ENCODE measurements around the gene DHX16.
"Not testable (repeated sequence)": the region's sequence is repeated elsewhere in the genome, so short reads cannot be mapped to it uniquely, and the experiment has no call there.

GRCh38 chr6:30722025-30722279 lies 49.1 kb upstream of the DHX16 start:
- TF ChIP-seq POLR2A (IDR thresholded peaks at IDR 0.05; ENCODE audit: low read depth, low read length); RAD21 (IDR thresholded peaks at IDR 0.05; ENCODE audit: low read length); MAFK (IDR thresholded peaks at IDR 0.05; ENCODE audit: low read depth, low read length): not testable (repeated sequence)

Data from IMR-90 (cell line).